Forelimb muscle (tissue), 1 donor: Measurements from ENCODE around the gene PKN2. TPM values are rescaled to one million over a fixed set of nuclear protein-coding genes. Genes with fewer than 3 reads are reported as not detected.
A peak's percentile ranks its signal among the peaks of the same experiment; 100 is the strongest.

ENCODE experiments used
- DNase-seq: peaks from one replicate; pipeline ENCODE4 v3.0.0-alpha.2; 2013; ENCODE audit warnings: low read depth
- polyA plus RNA-seq: library from polyadenylated mRNA; unstranded; fragments of 120-200 nt; gene quantifications from one replicate; pipeline ENCODE4 v1.2.1, GENCODE V29; 2013; ENCODE audit not compliant: insufficient read length

Gene PKN2
- 35.3 TPM for polyA plus RNA-seq

GRCh38 chr1:88683541-88684481 is at the start of gene PKN2:
Gene PKN2 (plus strand): TSS chr1:88684273. CDS start chr1:88684581, 308 bp downstream.
- DNase-seq = peak; percentile 90

GRCh38 chr1:88634538-88634937 is 49.5 kb upstream of the PKN2 start:
- no peak for DNase-seq

GRCh38 chr1:88640060-88640459 is 44.0 kb upstream of the PKN2 start:
- DNase-seq = no peak

- no peak for DNase-seq
These were observed 38.2 kb upstream of the PKN2 start for GRCh38 chr1:88645886-88646285.

- no peak for DNase-seq
These were observed 37.4 kb upstream of the PKN2 start for GRCh38 chr1:88646476-88647248.

- DNase-seq = no peak
These were observed 36.8 kb upstream of the PKN2 start for GRCh38 chr1:88647249-88647645.

- DNase-seq = no peak
These were observed 36.2 kb upstream of the PKN2 start for GRCh38 chr1:88647749-88648415.

GRCh38 chr1:88648706-88649105 is 35.4 kb upstream of the PKN2 start:
- DNase-seq = no peak

- DNase-seq = no peak
These were observed 34.1 kb upstream of the PKN2 start for GRCh38 chr1:88649932-88650331.

GRCh38 chr1:88650676-88651418 is 33.2 kb upstream of the PKN2 start:
- DNase-seq = no peak

GRCh38 chr1:88655140-88655539 is 28.9 kb upstream of the PKN2 start:
- no peak for DNase-seq

- DNase-seq = peak; percentile 4
These were observed 28.3 kb upstream of the PKN2 start for GRCh38 chr1:88655685-88656299.

- DNase-seq = no peak
These were observed 25.7 kb upstream of the PKN2 start for GRCh38 chr1:88658419-88658818.

GRCh38 chr1:88659552-88659951 is 24.5 kb upstream of the PKN2 start:
- DNase-seq = no peak

- no peak for DNase-seq
These were observed 22.9 kb upstream of the PKN2 start for GRCh38 chr1:88661188-88661587.

- no peak for DNase-seq
These were observed 21.9 kb upstream of the PKN2 start for GRCh38 chr1:88661951-88662699.

- no peak for DNase-seq
These were observed 21.4 kb upstream of the PKN2 start for GRCh38 chr1:88662723-88663122.

GRCh38 chr1:88668405-88668804 is 15.7 kb upstream of the PKN2 start:
- DNase-seq = no peak

- DNase-seq = no peak
These were observed 13.6 kb upstream of the PKN2 start for GRCh38 chr1:88670462-88670861.

- no peak for DNase-seq
These were observed 10.6 kb upstream of the PKN2 start for GRCh38 chr1:88673446-88673845.
